Cardiac muscle cell (in vitro differentiated cells and primary cell): ENCODE measurements around the gene GINS3. TPM values are rescaled to one million over a fixed set of nuclear protein-coding genes. Genes with fewer than 3 reads are reported as not detected.

Experiments
- DNase-seq, 2 donors: peaks; one replicate each; pipeline versions ENCODE4 v3.0.0 to v3.0.0-alpha.2; 2010 to 2017; ENCODE audit warnings: low read depth in 1 of 2, low spot score in 1 of 2
- H3K27ac ChIP-seq: fragments of 200-600 bp; sonication (generic); 2 replicates; pipeline ENCODE4 v1.5.1; 2016
- H3K27me3 ChIP-seq: fragments of 200-600 bp; sonication (generic); 2 replicates; pipeline ENCODE4 v1.6.0; 2016; ENCODE audit warnings: control low read depth
- H3K36me3 ChIP-seq: fragments of 200-600 bp; sonication (generic); 2 replicates; pipeline ENCODE4 v1.5.1; 2016; ENCODE audit warnings: control low read depth
- H3K4me1 ChIP-seq: fragments of 200-600 bp; sonication (generic); 2 replicates; pipeline ENCODE4 v1.8.1; 2017; ENCODE audit warnings: low read depth, mild to moderate bottlenecking, mixed run types
- H3K4me3 ChIP-seq: fragments of 200-600 bp; sonication (generic); 2 replicates; pipeline ENCODE4 v1.5.1; 2016; ENCODE audit warnings: mild to moderate bottlenecking
- H3K9me3 ChIP-seq: fragments of 200-600 bp; sonication (generic); 2 replicates; pipeline ENCODE4 v1.5.1; 2017; ENCODE audit warnings: low read depth, mild to moderate bottlenecking, control low read depth
- CTCF ChIP-seq: IDR thresholded peaks from 2 replicates; pipeline ENCODE4 v1.5.1; 2012; ENCODE audit warnings: low read depth, mild to moderate bottlenecking, low read length
- polyA plus RNA-seq: library from polyadenylated mRNA; unstranded; fragments of >200 nt; fragmentation: Nextera tagmentation; extraction: Ambion mirVana; gene quantifications from 2 replicates; pipeline ENCODE4 v1.2.1, GENCODE V29; 2016
- total RNA-seq: library from RNA; depleted of rRNA; stranded (reverse); fragments of >200 nt; gene quantifications from 2 replicates; pipeline ENCODE4 v1.2.3, GENCODE V29; 2016

GINS3 gene
- total and polyA plus RNA-seq, 2 experiments from 2014 or later = 2.1 to 4.2 TPM

GRCh38 chr16:58454178-58454577 is 61.9 kb downstream of the GINS3 start:
- Histone ChIP-seq H3K9me3 (no peaks in the 10 kb centered on the region), H3K4me3 (no peak overlapping the region), H3K36me3 (no peaks in the 10 kb centered on the region), H3K27me3 (no peaks in the 10 kb centered on the region), H3K4me1 (peaks cover 9% of the 10 kb centered on the region), H3K27ac (no peak overlapping the region)
- TF ChIP-seq CTCF = no peak
- DNase-seq = no peak

- Histone ChIP-seq H3K9me3 (no peaks in the 10 kb centered on the region), H3K27ac (no peak overlapping the region), H3K4me3 (no peak overlapping the region), H3K27me3 (no peaks in the 10 kb centered on the region), H3K36me3 (no peaks in the 10 kb centered on the region), H3K4me1 (peaks cover 9% of the 10 kb centered on the region)
- no peak for TF ChIP-seq CTCF
- DNase-seq = no peak
These were observed 62.6 kb downstream of the GINS3 start for GRCh38 chr16:58454856-58455255.

Other genes with a start within 250 kb of the GINS3 start
- 35.5 and 44.3 TPM in 2 replicates for gene CSNK2A2, start 194.4 kb upstream of the GINS3 start, total RNA-seq
- gene CSNK2A2, start 194.4 kb upstream of the GINS3 start, polyA plus RNA-seq = 26.7 and 35.9 TPM in 2 replicates
- not detected in 2 replicates for gene PRSS54, start 97.4 kb upstream of the GINS3 start, total RNA-seq
- not detected in 2 replicates for gene PRSS54, start 97.4 kb upstream of the GINS3 start, polyA plus RNA-seq
- gene NDRG4, start 107.7 kb downstream of the GINS3 start, total RNA-seq = 62.3 and 80.3 TPM in 2 replicates
- gene NDRG4, start 107.7 kb downstream of the GINS3 start, polyA plus RNA-seq = 48.0 and 54.4 TPM in 2 replicates
- gene SETD6, start 123.0 kb downstream of the GINS3 start, total RNA-seq = 23.0 and 47.6 TPM in 2 replicates
- 23.8 and 32.9 TPM in 2 replicates for gene SETD6, start 123.0 kb downstream of the GINS3 start, polyA plus RNA-seq
- gene CNOT1, start 237.4 kb downstream of the GINS3 start, total RNA-seq = 71.8 and 73.1 TPM in 2 replicates
- 49.3 and 69.3 TPM in 2 replicates for gene CNOT1, start 237.4 kb downstream of the GINS3 start, polyA plus RNA-seq